Activated B cell treated with CpG ODN at 0.5 μM for 24 hours (primary cell): ENCODE results near the gene BCAS3. TPM values are rescaled to one million over a fixed set of nuclear protein-coding genes. Genes with fewer than 3 reads are reported as not detected.

Source experiments
- ATAC-seq: fragments of 200-7000 bp; cut with Tn5 transposase; one replicate; pipeline ENCODE4 v1.10.0; 2021; ENCODE audit warnings: low read depth, mild to moderate bottlenecking, moderate library complexity
- CTCF ChIA-PET: fragments of 350-600 bp; sonication (Branson Sonifier 250); formaldehyde crosslinking; loops from one replicate; lab custom pipeline; 2021; ENCODE audit warnings: antibody characterized with exemption; lab: Charles Lee
- POLR2A ChIA-PET: fragments of 350-600 bp; sonication (Branson Sonifier 250); formaldehyde crosslinking; loops from one replicate; lab custom pipeline; 2021; ENCODE audit warnings: antibody characterized with exemption; lab: Charles Lee
- DNase-seq: peaks from one replicate; pipeline ENCODE4 v3.0.0; 2022
- H3K27ac Mint-ChIP-seq: one replicate; pipeline ENCODE4 v1.8.0; 2020; ENCODE audit warnings: mixed read lengths
- H3K27me3 Mint-ChIP-seq: one replicate; pipeline ENCODE4 v1.8.0; 2021; ENCODE audit warnings: mixed read lengths
- H3K36me3 Mint-ChIP-seq: one replicate; pipeline ENCODE4 v1.8.0; 2021; ENCODE audit warnings: low read depth, mixed read lengths
- H3K4me1 Mint-ChIP-seq: one replicate; pipeline ENCODE4 v1.8.0; 2021; ENCODE audit warnings: mixed read lengths
- H3K4me3 Mint-ChIP-seq: one replicate; pipeline ENCODE4 v1.8.0; 2020; ENCODE audit warnings: mild to moderate bottlenecking, mixed read lengths
- H3K9me3 Mint-ChIP-seq: one replicate; pipeline ENCODE4 v1.8.0; 2020; ENCODE audit warnings: mixed read lengths
- intact Hi-C: fragments of 100-400 bp; cut with micrococcal nuclease; formaldehyde crosslinking; loops from one replicate; pipeline ENCODE4 v1.15.1; 2024
- total RNA-seq: library from RNA; stranded (reverse); gene quantifications from 2 replicates; pipeline ENCODE4 v1.2.3, GENCODE V29; 2022
- TF ChIP-seq, protein P1 (sequence below): fragments of 200-600 bp; IDR thresholded peaks from one replicate; pipeline ENCODE4 v1.8.0; 2022; ENCODE audit warnings: antibody characterized with exemption, mild to moderate bottlenecking

The BCAS3 gene
- total RNA-seq, 1 donor from 2014 or later, result 37.5 TPM

- Mint-ChIP-seq H3K36me3 (peaks cover 1% of the 10 kb centered on the region), H3K4me1 (no peaks in the 10 kb centered on the region), H3K27ac (no peak overlapping the region), H3K4me3 (no peak overlapping the region), H3K9me3 (no peaks in the 10 kb centered on the region), H3K27me3 (no peaks in the 10 kb centered on the region)
- DNase-seq, result no peak
- TF ChIP-seq, protein P1, sequence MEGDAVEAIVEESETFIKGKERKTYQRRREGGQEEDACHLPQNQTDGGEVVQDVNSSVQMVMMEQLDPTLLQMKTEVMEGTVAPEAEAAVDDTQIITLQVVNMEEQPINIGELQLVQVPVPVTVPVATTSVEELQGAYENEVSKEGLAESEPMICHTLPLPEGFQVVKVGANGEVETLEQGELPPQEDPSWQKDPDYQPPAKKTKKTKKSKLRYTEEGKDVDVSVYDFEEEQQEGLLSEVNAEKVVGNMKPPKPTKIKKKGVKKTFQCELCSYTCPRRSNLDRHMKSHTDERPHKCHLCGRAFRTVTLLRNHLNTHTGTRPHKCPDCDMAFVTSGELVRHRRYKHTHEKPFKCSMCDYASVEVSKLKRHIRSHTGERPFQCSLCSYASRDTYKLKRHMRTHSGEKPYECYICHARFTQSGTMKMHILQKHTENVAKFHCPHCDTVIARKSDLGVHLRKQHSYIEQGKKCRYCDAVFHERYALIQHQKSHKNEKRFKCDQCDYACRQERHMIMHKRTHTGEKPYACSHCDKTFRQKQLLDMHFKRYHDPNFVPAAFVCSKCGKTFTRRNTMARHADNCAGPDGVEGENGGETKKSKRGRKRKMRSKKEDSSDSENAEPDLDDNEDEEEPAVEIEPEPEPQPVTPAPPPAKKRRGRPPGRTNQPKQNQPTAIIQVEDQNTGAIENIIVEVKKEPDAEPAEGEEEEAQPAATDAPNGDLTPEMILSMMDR, result no peak
- intact Hi-C loops, result no loop called here
- POLR2A ChIA-PET, result no interaction called here
- CTCF ChIA-PET, result no interaction called here
- ATAC-seq, result no peak
These were observed 705.4 kb downstream of the BCAS3 start for GRCh38 chr17:61382796-61383688.

GRCh38 chr17:61383689-61384201, 706.1 kb downstream of the BCAS3 start:
- POLR2A ChIA-PET, result no interaction called here
- intact Hi-C loops, result no loop called here
- TF ChIP-seq, protein P1, result no peak
- peaks cover 1% of the 10 kb centered on the region for H3K36me3 Mint-ChIP-seq
- ATAC-seq, result no peak
- H3K27ac Mint-ChIP-seq, result no peak overlapping the region
- H3K9me3 Mint-ChIP-seq, result no peaks in the 10 kb centered on the region
- H3K4me1 Mint-ChIP-seq, result no peaks in the 10 kb centered on the region
- DNase-seq, result no peak
- no peak overlapping the region for H3K4me3 Mint-ChIP-seq
- CTCF ChIA-PET, result no interaction called here
- no peaks in the 10 kb centered on the region for H3K27me3 Mint-ChIP-seq

- H3K36me3 Mint-ChIP-seq, result peaks cover 1% of the 10 kb centered on the region
These were observed 706.7 kb downstream of the BCAS3 start for GRCh38 chr17:61384354-61384691.

GRCh38 chr17:61384692-61385576, 707.3 kb downstream of the BCAS3 start:
- DNase-seq, result no peak
- TF ChIP-seq, protein P1, result no peak
- no peak overlapping the region for H3K4me3 Mint-ChIP-seq
- no peaks in the 10 kb centered on the region for H3K9me3 Mint-ChIP-seq
- H3K27me3 Mint-ChIP-seq, result peaks cover 4% of the 10 kb centered on the region
- intact Hi-C loops, result no loop called here
- ChIA-PET CTCF (no interaction called here), POLR2A (no interaction called here)
- no peak for ATAC-seq
- H3K36me3 Mint-ChIP-seq, result peaks cover 1% of the 10 kb centered on the region
- peaks cover 1% of the 10 kb centered on the region for H3K4me1 Mint-ChIP-seq
- H3K27ac Mint-ChIP-seq, result no peak overlapping the region

More at GRCh38 chr17:61384354-61384691, 706.7 kb downstream of the BCAS3 start:
- CTCF ChIA-PET, result no interaction called here
- Mint-ChIP-seq H3K27ac (no peak overlapping the region), H3K4me1 (no peaks in the 10 kb centered on the region), H3K4me3 (no peak overlapping the region), H3K27me3 (peaks cover 4% of the 10 kb centered on the region), H3K9me3 (no peaks in the 10 kb centered on the region)
- TF ChIP-seq, protein P1, result no peak
- ATAC-seq (no peak), DNase-seq (no peak)
- intact Hi-C loops, result no loop called here
- POLR2A ChIA-PET, result no interaction called here
